OCI-LY7 (cell line): ENCODE measurements around the gene DBET. TPM values are rescaled to one million over a fixed set of nuclear protein-coding genes. Genes with fewer than 3 reads are reported as not detected.
"Not testable (repeated sequence)": the region's sequence is repeated elsewhere in the genome, so short reads cannot be mapped to it uniquely, and the experiment has no call there.

Experiments used
- BruUV-seq: library from RNA; stranded (reverse); fragments of 400-500 nt; replicated peaks from 2 replicates; lab custom pipeline; 2021; lab: Mats Ljungman, UMichigan
- CTCF ChIA-PET: fragments of 300-600 bp; sonication (Branson Sonifier 250); formaldehyde crosslinking; loops from one replicate; lab custom pipeline; 2022; ENCODE audit warnings: antibody characterized with exemption; ENCODE audit not compliant: unreplicated experiment; lab: Charles Lee
- POLR2A ChIA-PET: fragments of 300-600 bp; sonication (Branson Sonifier 250); formaldehyde crosslinking; loops from one replicate; lab custom pipeline; 2022; ENCODE audit warnings: antibody characterized with exemption; lab: Charles Lee
- DNase-seq: peaks from one replicate; pipeline ENCODE4 v3.0.0-alpha.2; 2015; ENCODE audit warnings: low spot score
- H2AFZ ChIP-seq: fragments of 200-600 bp; sonication (generic), shearing (Covaris generic); 2 replicates; pipeline ENCODE4 v1.6.1; 2014; ENCODE audit warnings: mild to moderate bottlenecking, antibody characterized with exemption, low read length, moderate library complexity
- H3K27ac ChIP-seq: fragments of 200-600 bp; sonication (generic); 2 replicates; pipeline ENCODE4 v1.5.1; 2014; ENCODE audit warnings: mixed run types, low read depth, mild to moderate bottlenecking, moderate library complexity, low read length, inconsistent platforms; ENCODE audit not compliant: poor library complexity, severe bottlenecking
- H3K36me3 ChIP-seq: fragments of 200-600 bp; sonication (generic); 2 replicates; pipeline ENCODE4 v1.6.1; 2014; ENCODE audit warnings: mild to moderate bottlenecking, antibody characterized with exemption, low read length, moderate library complexity, mixed read lengths; ENCODE audit not compliant: insufficient read depth
- H3K4me1 ChIP-seq: fragments of 200-600 bp; sonication (generic); 2 replicates; pipeline ENCODE4 v1.5.1; 2014; ENCODE audit warnings: mild to moderate bottlenecking, low read length; ENCODE audit not compliant: insufficient read depth, poor library complexity, severe bottlenecking
- H3K4me2 ChIP-seq: fragments of 200-600 bp; sonication (generic); 2 replicates; pipeline ENCODE4 v1.6.1; 2014; ENCODE audit warnings: mild to moderate bottlenecking, low read length
- H3K4me3 ChIP-seq: fragments of 200-600 bp; sonication (generic); 2 replicates; pipeline ENCODE4 v1.5.1; 2014; ENCODE audit warnings: mild to moderate bottlenecking, low read depth, low read length; ENCODE audit not compliant: poor library complexity, severe bottlenecking
- H3K79me2 ChIP-seq: fragments of 200-600 bp; sonication (generic); 2 replicates; pipeline ENCODE4 v1.6.1; 2016; ENCODE audit warnings: low read depth, mild to moderate bottlenecking, low read length, moderate library complexity, mixed read lengths; ENCODE audit not compliant: insufficient read depth
- H3K9me2 ChIP-seq: fragments of 200-600 bp; sonication (generic); 2 replicates; pipeline ENCODE4 v1.6.1; 2016; ENCODE audit warnings: mild to moderate bottlenecking, low read length, mixed read lengths; ENCODE audit not compliant: insufficient read depth
- H3K9me3 ChIP-seq: fragments of 200-600 bp; sonication (generic); 2 replicates; pipeline ENCODE4 v1.6.1; 2014; ENCODE audit warnings: mild to moderate bottlenecking, mixed run types, low read length, mixed read lengths
- H4K20me1 ChIP-seq: fragments of 200-600 bp; sonication (generic); 2 replicates; pipeline ENCODE4 v1.6.1; 2014; ENCODE audit warnings: mild to moderate bottlenecking, antibody characterized with exemption, low read length, moderate library complexity, mixed read lengths; ENCODE audit not compliant: insufficient read depth
- EZH2phosphoT487 ChIP-seq: fragments of 200-600 bp; sonication (generic); IDR thresholded peaks from 2 replicates; pipeline ENCODE4 v1.6.1; 2018; ENCODE audit warnings: low read depth, borderline replicate concordance, mild to moderate bottlenecking, mixed run types, antibody characterized with exemption, low read length, moderate library complexity, mixed read lengths
- intact Hi-C: fragments of 100-400 bp; cut with micrococcal nuclease; formaldehyde crosslinking; loops from one replicate; pipeline ENCODE4 v1.10.0; 2022; ENCODE audit not compliant: unreplicated experiment
- total RNA-seq, 2 experiments: library from RNA; depleted of rRNA in 1 of 2; stranded (reverse); fragments of >200 nt in 1 of 2; shearing (Covaris generic) in 1 of 2; gene quantifications; 2 replicates each; pipeline ENCODE4 v1.2.3, GENCODE V29; 2014 to 2022
- TF ChIP-seq, protein P1 (sequence below): fragments of 200-600 bp; sonication (generic); conservative IDR thresholded peaks from 2 replicates; pipeline ENCODE4 v1.5.1; 2014; ENCODE audit warnings: mild to moderate bottlenecking, antibody characterized with exemption, low read length, moderate library complexity, mixed read lengths

Gene DBET
- total RNA-seq, 2 experiments from 2014 or later, result not detected

DNA sequence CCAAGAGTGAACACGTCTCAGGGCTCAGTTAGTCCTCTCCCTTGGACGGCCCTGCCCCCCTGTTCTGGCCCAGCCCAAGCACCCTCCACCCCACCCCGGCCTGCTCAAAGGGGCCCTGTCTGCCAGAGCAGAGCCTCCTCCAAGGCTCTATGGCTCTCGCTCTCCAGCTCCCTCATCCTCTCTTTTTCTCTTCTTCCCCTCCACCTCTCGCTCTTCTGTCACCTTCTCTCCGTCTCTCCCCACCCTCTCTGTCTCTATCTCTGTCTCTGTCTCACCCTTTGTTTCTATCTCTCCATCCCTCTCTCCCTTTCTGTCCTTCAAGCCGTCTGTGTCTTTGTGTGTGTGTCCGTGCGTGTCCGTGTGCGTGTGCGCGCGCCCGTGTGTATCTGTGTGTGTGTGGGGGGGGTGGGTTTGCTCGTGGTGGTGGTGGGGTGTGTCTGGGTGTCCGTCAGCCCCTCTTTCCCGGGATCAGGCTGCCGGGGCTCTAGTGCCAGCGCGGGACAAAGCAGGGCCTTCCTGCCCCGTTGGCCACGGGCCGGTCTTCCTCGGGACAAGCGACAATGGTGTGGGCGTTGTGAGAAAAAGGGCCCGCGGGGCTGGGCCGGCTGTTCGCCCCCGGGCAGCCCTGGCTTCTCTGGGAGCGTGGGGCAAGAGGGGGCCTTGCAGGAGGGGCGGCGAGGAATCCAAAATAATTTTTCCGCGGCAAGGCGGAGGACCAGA, 45.9 kb upstream of the DBET start:
- Histone ChIP-seq H3K4me3 (no peak overlapping the region), H3K9me3 (no peaks in the 10 kb centered on the region), H3K79me2 (no peaks in the 10 kb centered on the region), H3K9me2 (no peaks in the 10 kb centered on the region), H4K20me1 (no peaks in the 10 kb centered on the region), H3K4me2 (no peak overlapping the region), H3K27ac (no peak overlapping the region), H2AFZ (no peak overlapping the region), H3K36me3 (no peaks in the 10 kb centered on the region), H3K4me1 (no peaks in the 10 kb centered on the region)
- ChIA-PET CTCF (no interaction called here), POLR2A (no interaction called here)
- BruUV-seq, result no TSS peak
- DNase-seq, result no peak
- no peak for TF ChIP-seq EZH2phosphoT487
- TF ChIP-seq, protein P1, sequence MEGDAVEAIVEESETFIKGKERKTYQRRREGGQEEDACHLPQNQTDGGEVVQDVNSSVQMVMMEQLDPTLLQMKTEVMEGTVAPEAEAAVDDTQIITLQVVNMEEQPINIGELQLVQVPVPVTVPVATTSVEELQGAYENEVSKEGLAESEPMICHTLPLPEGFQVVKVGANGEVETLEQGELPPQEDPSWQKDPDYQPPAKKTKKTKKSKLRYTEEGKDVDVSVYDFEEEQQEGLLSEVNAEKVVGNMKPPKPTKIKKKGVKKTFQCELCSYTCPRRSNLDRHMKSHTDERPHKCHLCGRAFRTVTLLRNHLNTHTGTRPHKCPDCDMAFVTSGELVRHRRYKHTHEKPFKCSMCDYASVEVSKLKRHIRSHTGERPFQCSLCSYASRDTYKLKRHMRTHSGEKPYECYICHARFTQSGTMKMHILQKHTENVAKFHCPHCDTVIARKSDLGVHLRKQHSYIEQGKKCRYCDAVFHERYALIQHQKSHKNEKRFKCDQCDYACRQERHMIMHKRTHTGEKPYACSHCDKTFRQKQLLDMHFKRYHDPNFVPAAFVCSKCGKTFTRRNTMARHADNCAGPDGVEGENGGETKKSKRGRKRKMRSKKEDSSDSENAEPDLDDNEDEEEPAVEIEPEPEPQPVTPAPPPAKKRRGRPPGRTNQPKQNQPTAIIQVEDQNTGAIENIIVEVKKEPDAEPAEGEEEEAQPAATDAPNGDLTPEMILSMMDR, result no peak
- intact Hi-C loops, result no loop called here

DNA sequence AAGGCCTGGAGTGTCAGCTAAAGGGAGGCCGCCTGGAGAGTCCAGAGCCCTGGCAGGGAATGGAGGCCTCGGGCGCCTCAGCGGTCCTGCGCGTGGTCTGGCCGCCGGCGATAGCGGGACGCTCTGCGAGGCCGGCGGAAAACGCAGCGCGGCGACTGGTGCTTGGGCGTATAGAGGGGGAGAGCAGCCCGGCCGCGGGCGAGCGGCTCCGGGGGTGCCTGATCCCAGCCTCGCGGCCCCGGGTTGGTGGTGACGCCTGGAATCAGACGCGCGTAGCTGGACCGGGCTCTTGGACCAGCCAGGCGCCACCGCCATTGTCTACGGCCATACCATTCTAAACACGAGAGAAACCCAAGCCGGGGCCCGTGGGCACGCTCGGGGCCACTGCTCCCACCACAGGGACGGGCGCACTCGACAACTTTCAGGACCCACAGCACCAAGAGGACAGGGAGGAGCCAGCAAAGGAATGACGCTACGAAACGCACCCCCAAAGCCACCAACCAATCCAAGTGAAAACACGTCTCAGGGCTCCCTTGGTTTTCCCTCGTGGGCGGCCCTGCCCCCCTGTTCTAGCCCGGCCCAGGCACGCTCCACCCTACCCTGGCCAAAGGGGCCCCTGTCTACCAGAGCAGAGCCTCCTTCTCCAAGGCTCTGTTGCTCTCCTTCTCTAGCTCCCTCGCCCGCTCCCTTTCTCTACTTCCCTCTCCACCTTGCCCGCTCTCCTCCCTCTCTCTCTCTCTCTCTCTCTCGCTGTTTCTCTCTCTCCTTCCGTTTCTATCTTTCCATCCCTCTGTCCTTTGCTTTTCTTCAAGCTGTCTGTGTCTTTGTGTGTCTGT, 45.1 kb upstream of the DBET start:
- Histone ChIP-seq H3K4me2 (no peak overlapping the region), H4K20me1 (no peaks in the 10 kb centered on the region), H3K36me3 (no peaks in the 10 kb centered on the region), H3K9me3 (no peaks in the 10 kb centered on the region), H3K79me2 (no peaks in the 10 kb centered on the region), H2AFZ (no peak overlapping the region), H3K27ac (no peak overlapping the region), H3K4me1 (no peaks in the 10 kb centered on the region), H3K4me3 (no peak overlapping the region), H3K9me2 (no peaks in the 10 kb centered on the region)
- DNase-seq, result no peak
- BruUV-seq, result no TSS peak
- intact Hi-C loops, result no loop called here
- TF ChIP-seq EZH2phosphoT487, result no peak
- TF ChIP-seq, protein P1, result no peak
- ChIA-PET CTCF (no interaction called here), POLR2A (no interaction called here)

DNA sequence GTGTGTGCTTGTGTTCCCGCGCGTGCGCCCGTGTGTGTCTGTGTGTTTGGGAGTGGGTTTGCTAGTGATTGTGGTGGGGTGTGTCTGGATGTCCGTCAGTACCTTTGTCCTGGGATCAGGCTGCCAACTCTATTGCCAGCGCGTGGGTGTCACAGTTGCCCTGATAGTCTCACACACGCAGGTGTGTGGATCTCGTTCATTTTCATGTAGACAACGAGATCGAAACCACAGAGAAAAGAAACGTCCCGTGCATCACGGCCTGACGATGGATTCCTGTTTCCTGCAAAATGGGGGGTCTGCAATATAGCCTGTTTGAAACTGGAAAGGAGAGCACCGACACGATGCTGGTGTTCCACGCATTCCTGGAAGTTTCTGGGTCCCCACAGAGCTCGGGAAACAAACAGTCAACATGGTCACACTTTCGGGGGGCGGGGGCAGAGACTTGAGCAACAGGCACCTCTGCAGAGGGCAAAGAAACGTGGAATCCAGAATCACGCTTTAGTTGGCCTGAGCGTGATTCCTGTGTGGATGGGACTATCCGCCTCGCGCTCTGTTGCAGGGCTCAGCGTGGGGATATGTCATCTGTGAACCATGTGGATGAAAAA, 44.3 kb upstream of the DBET start:
- DNase-seq, H3K4me3 ChIP-seq, H3K36me3 ChIP-seq, H3K79me2 ChIP-seq, BruUV-seq, H3K27ac ChIP-seq, CTCF ChIA-PET, H3K4me2 ChIP-seq, H2AFZ ChIP-seq, H3K4me1 ChIP-seq, H3K9me3 ChIP-seq, H4K20me1 ChIP-seq, H3K9me2 ChIP-seq, POLR2A ChIA-PET, intact Hi-C loops: not testable (repeated sequence)
